ENCODE data around the gene STK11IP. TPM values are rescaled to one million over a fixed set of nuclear protein-coding genes. Genes with fewer than 3 reads are reported as not detected.
A peak's percentile ranks its signal among the peaks of the same experiment; 100 is the strongest.

Gene STK11IP
- total RNA-seq, 1 donor: 22.1 TPM

- Histone ChIP-seq H3K36me3 (ENCODE audit: insufficient read depth, low read length) (peaks cover 10% of the 10 kb centered on the region), H3K4me3 (ENCODE audit: insufficient read depth, low read length) (peak within 1 kb of the TSS; percentile 78), H3K27ac (ENCODE audit: low read depth, low read length) (no peak within 1 kb of the TSS), H3K27me3 (ENCODE audit: insufficient read depth, low read length) (peaks cover 23% of the 10 kb centered on the region), H3K9me3 (ENCODE audit: low read depth, low read length) (no peaks in the 10 kb centered on the region), H2AFZ (ENCODE audit: low read length) (peak within 1 kb of the TSS; percentile 63), H3K4me1 (ENCODE audit: insufficient read depth, low read length) (no peaks in the 10 kb centered on the region), H3K79me2 (ENCODE audit: insufficient read depth, low read length) (peaks cover 4% of the 10 kb centered on the region), H4K20me1 (ENCODE audit: insufficient read depth, low read length) (peaks cover 7% of the 10 kb centered on the region), H3K4me2 (ENCODE audit: insufficient read depth, low read length) (peak within 1 kb of the TSS; percentile 61)
- DNase-seq (ENCODE audit: insufficient read length, low spot score, missing footprints): peak; percentile 90
- TF ChIP-seq CTCF (IDR thresholded peaks at IDR 0.05; ENCODE audit: extremely low read depth, low read depth, low read length): no peak
Measured at GRCh38 chr2:219572237-219573001, 25.2 kb upstream of the STK11IP start, which contains the start of gene INHA. Gene INHA (plus strand): TSS chr2:219572310. CDS start chr2:219572375, 65 bp downstream.

GRCh38 chr2:219573166-219573565 lies 24.5 kb upstream of the STK11IP start:
- Histone ChIP-seq H3K36me3 (ENCODE audit: insufficient read depth, low read length) (peaks cover 10% of the 10 kb centered on the region), H3K79me2 (ENCODE audit: insufficient read depth, low read length) (peaks cover 4% of the 10 kb centered on the region), H2AFZ (ENCODE audit: low read length) (no peak overlapping the region), H3K27ac (ENCODE audit: low read depth, low read length) (no peak overlapping the region), H4K20me1 (ENCODE audit: insufficient read depth, low read length) (peaks cover 7% of the 10 kb centered on the region), H3K4me1 (ENCODE audit: insufficient read depth, low read length) (no peaks in the 10 kb centered on the region), H3K4me3 (ENCODE audit: insufficient read depth, low read length) (no peak overlapping the region), H3K9me3 (ENCODE audit: low read depth, low read length) (no peaks in the 10 kb centered on the region), H3K27me3 (ENCODE audit: insufficient read depth, low read length) (peaks cover 31% of the 10 kb centered on the region), H3K4me2 (ENCODE audit: insufficient read depth, low read length) (no peak overlapping the region)
- DNase-seq (ENCODE audit: insufficient read length, low spot score, missing footprints): no peak
- no peak for TF ChIP-seq CTCF (IDR thresholded peaks at IDR 0.05; ENCODE audit: extremely low read depth, low read depth, low read length)

- Histone ChIP-seq H3K36me3 (ENCODE audit: insufficient read depth, low read length) (peaks cover 2% of the 10 kb centered on the region), H3K79me2 (ENCODE audit: insufficient read depth, low read length) (peaks cover under 1% of the 10 kb centered on the region), H3K4me1 (ENCODE audit: insufficient read depth, low read length) (no peaks in the 10 kb centered on the region), H3K4me3 (ENCODE audit: insufficient read depth, low read length) (no peak overlapping the region), H3K4me2 (ENCODE audit: insufficient read depth, low read length) (no peak overlapping the region), H3K27me3 (ENCODE audit: insufficient read depth, low read length) (peaks cover 33% of the 10 kb centered on the region), H4K20me1 (ENCODE audit: insufficient read depth, low read length) (peaks cover 4% of the 10 kb centered on the region), H3K9me3 (ENCODE audit: low read depth, low read length) (no peaks in the 10 kb centered on the region), H2AFZ (ENCODE audit: low read length) (no peak overlapping the region), H3K27ac (ENCODE audit: low read depth, low read length) (no peak overlapping the region)
- no peak for DNase-seq (ENCODE audit: insufficient read length, low spot score, missing footprints)
- no peak for TF ChIP-seq CTCF (IDR thresholded peaks at IDR 0.05; ENCODE audit: extremely low read depth, low read depth, low read length)
Measured at GRCh38 chr2:219574484-219575311, 23.0 kb upstream of the STK11IP start.
